ENCODE results near the gene SFI1. TPM values are rescaled to one million over a fixed set of nuclear protein-coding genes. Genes with fewer than 3 reads are reported as not detected.

The SFI1 gene
- total and polyA plus RNA-seq, 2 of the 8 experiments (the other 6 are each of a cell fraction or from before 2014, with no cell fraction given) = 10.4 to 30.1 TPM

DNA sequence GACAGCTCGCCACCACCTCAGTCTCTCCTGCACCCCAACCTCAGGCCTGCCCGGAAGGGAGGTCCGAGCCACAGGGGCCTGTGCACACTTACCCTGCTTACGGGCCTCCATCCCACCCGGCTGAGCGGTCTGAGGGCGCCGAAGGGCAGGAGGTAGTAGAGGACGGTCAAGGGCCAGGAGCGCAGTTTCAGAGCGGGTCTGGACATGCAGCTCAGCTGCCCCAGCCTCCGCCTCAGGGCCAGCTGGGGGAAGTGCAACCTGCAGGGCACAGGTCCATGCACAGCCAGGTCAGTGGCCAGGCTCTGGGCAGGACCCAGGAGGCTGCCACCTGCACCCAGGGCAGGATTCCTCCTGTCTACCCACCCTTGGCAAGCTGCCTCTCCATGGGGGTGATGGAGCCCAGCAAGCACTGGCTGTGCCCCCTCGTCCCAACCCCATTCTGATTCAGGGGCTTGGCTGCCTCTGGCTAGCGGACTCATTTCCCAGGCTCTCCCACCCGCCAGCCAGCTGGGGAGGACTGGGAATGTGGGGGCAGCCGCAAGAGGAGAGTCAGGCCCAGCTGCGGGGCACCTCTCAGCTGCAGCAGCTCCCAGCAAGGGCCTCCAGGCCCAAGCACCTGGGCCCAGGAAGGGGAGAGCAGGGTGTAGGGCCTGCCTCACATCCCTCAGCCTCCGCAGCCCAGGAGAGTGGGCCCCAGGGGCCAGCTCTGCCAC lies 127.4 kb downstream of the SFI1 start:
- Histone ChIP-seq H3K56ac (replicated peaks; ENCODE audit: insufficient read length, low read depth, low read length) (no peak overlapping the region), H4K20me1 (replicated peaks in 1 of 2; ENCODE audit: control insufficient read depth in 1 of 2, insufficient read depth in 2 of 2, low read length in 2 of 2) (peaks cover 14 to 43% of the 10 kb centered on the region in 2 experiments), H3K79me2 (ENCODE audit: control insufficient read depth in 1 of 2, insufficient read depth in 2 of 2, low read length in 2 of 2) (peaks cover 0 to 49% of the 10 kb centered on the region in 2 experiments; a peak in 2 of 4 replicates), H2BK15ac (ENCODE audit: low read length) (no peak overlapping the region), H3K4ac (replicated peaks; ENCODE audit: insufficient read length, low read depth, low read length) (no peak overlapping the region), H2BK20ac (ENCODE audit: low read length) (no peak overlapping the region), H3K4me1 (replicated peaks in 1 of 4; ENCODE audit: control insufficient read depth in 3 of 4, insufficient read depth in 4 of 4, low read length in 3 of 4) (peaks cover 5 to 35% (median 27%) of the 10 kb centered on the region in 4 experiments), H3K4me3 (ENCODE audit: extremely low read depth in 1 of 4, insufficient read depth in 2 of 4, low read depth in 3 of 4, low read length in 4 of 4) (no peak overlapping the region), H2BK12ac (ENCODE audit: low read depth, low read length) (peak overlapping the region; percentile 39; the same call in 1 of the 2 replicates), H3K27ac (ENCODE audit: low read depth, low read length) (peak overlapping the region; percentile 17; the same call in 1 of the 2 replicates), H4K8ac (ENCODE audit: extremely low read depth, insufficient read depth, low read length) (peak overlapping the region; percentile 82; the same call in 1 of the 2 replicates), H3K4me2 (ENCODE audit: insufficient read depth in 1 of 2, low read depth in 2 of 2, low read length in 2 of 2) (no peak overlapping the region; a peak in 1 of 4 replicates), H3K9me3 (ENCODE audit: insufficient read depth in 2 of 2, low read depth in 1 of 2, low read length in 1 of 2) (no peaks in the 10 kb centered on the region), H4K5ac (ENCODE audit: insufficient read length, low read depth, low read length) (no peak overlapping the region), H3K23me2 (ENCODE audit: low read depth, low read length) (no peaks in the 10 kb centered on the region; the same call in 1 of the 2 replicates), H3K18ac (ENCODE audit: extremely low read depth, low read length) (no peak overlapping the region), H3K79me1 (ENCODE audit: low read depth, low read length) (peaks cover 32% of the 10 kb centered on the region), H2AK5ac (ENCODE audit: low read depth, low read length) (0 out of 2 replicates have a peak overlapping the region, but pooled peaks have one; percentile 28), H2BK5ac (ENCODE audit: low read depth, low read length) (peak overlapping the region; percentile 85), H3K27me3 (replicated peaks in 1 of 4; ENCODE audit: control insufficient read depth in 3 of 4, extremely low read depth in 1 of 4, insufficient read depth in 3 of 4, low read length in 3 of 4) (no peaks in the 10 kb centered on the region), H2BK120ac (replicated peaks; ENCODE audit: low read depth, low read length) (no peak overlapping the region), H2AFZ (ENCODE audit: low read length) (no peak overlapping the region), H3K14ac (ENCODE audit: insufficient read length) (no peak overlapping the region), H4K91ac (replicated peaks; ENCODE audit: insufficient read length, low read length) (no peak overlapping the region), H3K23ac (ENCODE audit: insufficient read length) (no peak overlapping the region), H3K36me3 (ENCODE audit: control insufficient read depth in 2 of 4, insufficient read depth in 4 of 4, low read length in 3 of 4) (peaks cover 0 to 23% (median 9%) of the 10 kb centered on the region in 4 experiments; a peak in 7 of 8 replicates), H3K9ac (replicated peaks in 1 of 4; ENCODE audit: extremely low read depth in 1 of 4, low read depth in 3 of 4, low read length in 3 of 4) (no peak overlapping the region)
- ChIA-PET POLR2A (ENCODE audit: partially characterized antibody) (interaction anchor here (0.7 to 1.4 kb wide), 4 partner anchors 9 to 199 kb away, joined by 3 to 6 read pairs (median 4); partner anchors contain the start of gene PISD), CTCF (ENCODE audit: partially characterized antibody) (interaction anchor here (0.6 to 2.9 kb wide), 12 partner anchors 9 to 348 kb away, joined by 3 to 9 read pairs (median 6); no protein-coding TSS in a partner anchor)
- DNase-seq (ENCODE audit: low read depth in 1 of 2, low spot score in 2 of 2) (no peak), FAIRE-seq (no peak)
- WGBS, 2 experiments (ENCODE audit: extremely low coverage in 1 of 2, insufficient coverage in 1 of 2, insufficient read length in 1 of 2, insufficient replicate concordance in 2 of 2, low coverage in 1 of 2, low lambda C conversion rate in 2 of 2, missing lambda C conversion rate in 1 of 2) = 93% methylated on average over 18 of the region's 18 CpGs; no CpG with 5 or more reads in 1 of the 2 experiments
- TF ChIP-seq CEBPB (IDR thresholded peaks at IDR 0.05; ENCODE audit: low read depth, low read length) = no peak
- no peak for TF ChIP-seq CTCF (IDR thresholded peaks at IDR 0.05; ENCODE audit: control extremely low read depth in 1 of 3, insufficient read depth in 1 of 3, low read depth in 1 of 3, low read length in 3 of 3)
- TF ChIP-seq SRF (IDR thresholded peaks at IDR 0.05; ENCODE audit: low read depth, low read length) = no peak
- TF ChIP-seq CHD2 (IDR thresholded peaks at IDR 0.05; ENCODE audit: low read length) = no peak
- TF ChIP-seq CBX8 (IDR thresholded peaks at IDR 0.05; ENCODE audit: borderline replicate concordance, low read depth, low read length) = no peak
- TF ChIP-seq, protein P1, sequence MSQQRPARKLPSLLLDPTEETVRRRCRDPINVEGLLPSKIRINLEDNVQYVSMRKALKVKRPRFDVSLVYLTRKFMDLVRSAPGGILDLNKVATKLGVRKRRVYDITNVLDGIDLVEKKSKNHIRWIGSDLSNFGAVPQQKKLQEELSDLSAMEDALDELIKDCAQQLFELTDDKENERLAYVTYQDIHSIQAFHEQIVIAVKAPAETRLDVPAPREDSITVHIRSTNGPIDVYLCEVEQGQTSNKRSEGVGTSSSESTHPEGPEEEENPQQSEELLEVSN (IDR thresholded peaks at IDR 0.05) = no peak
- TF ChIP-seq JUND (IDR thresholded peaks at IDR 0.05; ENCODE audit: low read length) = no peak
- no peak for TF ChIP-seq SUZ12 (IDR thresholded peaks at IDR 0.05; ENCODE audit: low read length)
- TF ChIP-seq RBBP5 (IDR thresholded peaks at IDR 0.05; ENCODE audit: borderline replicate concordance, low read depth, low read length) = no peak
